GM18505 (cell line): Measurements from ENCODE around the gene IFRD1.

ENCODE experiments used
- ATAC-seq: cut with Tn5 transposase; IDR thresholded peaks from one replicate; pipeline ENCODE4 v1.9.1; 2021; ENCODE audit not compliant: unreplicated experiment
- POLR2A ChIP-seq: IDR thresholded peaks from 4 replicates; pipeline ENCODE4 v1.6.1; 2011; ENCODE audit warnings: borderline replicate concordance; ENCODE audit not compliant: insufficient read depth, insufficient read length; ENCODE audit errors: extremely low read depth

Gene IFRD1

DNA sequence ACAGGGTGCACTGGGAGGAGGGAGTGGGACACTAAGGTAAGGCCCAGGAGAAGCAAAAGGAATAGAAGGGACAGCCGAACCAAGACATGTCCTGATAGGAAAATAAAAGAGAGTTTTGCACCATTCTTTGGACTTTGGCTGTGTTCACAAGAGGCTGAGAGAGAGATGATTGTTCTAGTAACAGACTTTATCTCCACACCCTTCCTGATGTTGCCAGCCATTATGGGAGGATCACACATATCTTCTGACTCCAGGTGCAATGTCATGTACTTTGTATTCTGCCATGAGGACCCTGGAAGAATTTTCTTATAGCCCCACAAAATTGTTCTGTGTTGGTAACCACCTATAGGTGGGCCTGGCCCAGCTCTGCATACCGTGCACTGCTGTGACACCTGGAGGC lies 41.9 kb downstream of the IFRD1 start:
- no peak for TF ChIP-seq POLR2A
- no peak for ATAC-seq

DNA sequence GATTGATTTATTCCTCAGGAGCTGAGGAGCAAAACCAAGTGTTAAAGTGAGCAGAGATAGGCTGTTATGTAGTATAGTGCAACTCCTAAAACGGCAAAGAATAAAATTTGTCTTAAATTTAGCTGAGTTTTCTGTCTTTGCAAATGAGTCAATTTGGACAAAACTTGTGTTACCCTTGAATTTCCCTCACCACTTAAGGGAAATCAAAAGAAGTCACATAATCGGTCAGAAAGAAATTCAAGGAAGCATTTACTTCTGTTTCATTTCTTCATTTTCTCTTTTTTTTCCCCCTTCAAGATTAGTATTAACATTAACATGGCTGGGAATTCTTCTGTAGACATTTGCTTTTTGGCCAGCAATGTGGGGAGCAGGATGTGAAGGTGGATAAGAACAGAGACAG lies 44.4 kb downstream of the IFRD1 start:
- no peak for TF ChIP-seq POLR2A
- no peak for ATAC-seq

DNA sequence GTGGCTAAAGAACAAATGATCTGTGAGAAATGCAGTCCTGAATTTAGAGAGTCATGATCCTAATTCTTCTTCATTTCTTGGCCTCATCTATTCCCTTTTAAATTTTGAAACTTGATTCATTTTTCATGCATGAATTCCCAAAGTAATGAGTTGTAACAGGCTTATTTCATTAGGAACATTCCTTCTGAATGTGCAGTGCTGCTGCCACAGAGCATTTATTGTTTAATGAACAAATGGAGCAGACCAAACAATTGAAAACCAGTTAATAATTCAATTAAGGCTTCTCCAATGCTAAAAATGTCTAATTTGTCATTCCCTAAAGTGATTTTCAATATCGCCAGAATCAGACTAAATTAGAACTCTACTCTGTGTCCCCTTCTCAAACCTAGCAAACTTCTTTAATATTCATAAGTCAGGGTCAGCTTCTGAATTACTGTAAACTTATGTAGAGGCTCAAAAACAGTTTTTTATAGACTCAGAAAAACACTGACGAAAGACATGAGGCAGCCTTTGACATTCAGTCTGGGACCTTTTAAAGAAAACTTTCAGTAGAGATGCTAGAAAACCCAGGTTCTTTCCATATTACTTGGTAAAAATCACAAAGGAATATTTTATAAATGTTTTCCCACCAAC lies 45.0 kb downstream of the IFRD1 start:
- no peak for ATAC-seq
- TF ChIP-seq POLR2A = no peak

DNA sequence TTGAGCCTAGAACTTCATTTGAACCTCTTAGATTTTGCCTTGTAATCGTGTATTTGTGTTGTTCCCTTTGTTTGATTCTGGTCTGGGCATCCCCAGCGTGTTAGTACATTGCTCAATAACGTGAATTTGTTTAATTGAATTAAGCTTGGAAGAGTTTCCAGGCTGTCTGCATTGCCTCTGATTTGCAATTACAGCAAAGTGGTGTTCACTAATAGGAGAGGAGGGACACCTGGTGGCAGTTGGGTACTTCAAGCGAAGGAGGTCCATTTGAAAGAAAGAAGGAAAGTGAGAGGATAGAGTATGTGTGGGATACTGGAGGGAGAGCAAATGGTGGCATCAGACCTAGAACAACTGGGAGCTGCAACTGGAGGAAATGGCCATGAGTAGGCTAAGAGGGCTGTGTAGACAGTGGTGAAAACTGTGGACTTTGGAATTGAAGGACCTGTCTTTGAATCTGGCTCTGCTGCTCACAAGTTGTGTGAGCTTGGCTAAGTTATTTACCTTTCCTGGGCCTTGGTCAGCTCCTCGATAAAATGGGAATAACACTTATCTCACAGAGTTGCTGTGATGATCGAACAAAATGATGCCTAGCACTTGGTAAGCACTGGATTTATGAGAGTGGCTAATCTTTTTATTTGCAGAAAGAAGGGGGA lies 45.7 kb downstream of the IFRD1 start:
- no peak for TF ChIP-seq POLR2A
- ATAC-seq = peak; percentile 69

DNA sequence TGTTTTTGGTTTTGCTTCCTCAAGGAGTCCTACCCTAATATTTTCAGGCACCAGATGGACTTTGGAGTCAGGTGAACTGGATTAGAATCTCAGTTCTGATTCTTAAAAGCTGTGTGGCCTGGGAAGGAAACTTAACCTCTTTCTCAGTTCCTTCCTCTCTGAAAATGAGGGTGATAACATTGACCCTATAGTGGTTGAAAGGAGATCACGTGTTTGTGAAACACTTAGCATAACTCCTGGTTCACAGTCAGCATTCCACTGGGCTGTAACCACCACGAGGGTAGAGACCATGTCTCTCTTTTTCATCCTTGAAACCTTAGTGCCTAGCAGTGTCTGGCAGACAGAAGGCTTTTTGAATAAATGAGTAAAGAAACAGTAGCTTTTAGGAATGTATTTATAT lies 47.2 kb downstream of the IFRD1 start:
- no peak for TF ChIP-seq POLR2A

DNA sequence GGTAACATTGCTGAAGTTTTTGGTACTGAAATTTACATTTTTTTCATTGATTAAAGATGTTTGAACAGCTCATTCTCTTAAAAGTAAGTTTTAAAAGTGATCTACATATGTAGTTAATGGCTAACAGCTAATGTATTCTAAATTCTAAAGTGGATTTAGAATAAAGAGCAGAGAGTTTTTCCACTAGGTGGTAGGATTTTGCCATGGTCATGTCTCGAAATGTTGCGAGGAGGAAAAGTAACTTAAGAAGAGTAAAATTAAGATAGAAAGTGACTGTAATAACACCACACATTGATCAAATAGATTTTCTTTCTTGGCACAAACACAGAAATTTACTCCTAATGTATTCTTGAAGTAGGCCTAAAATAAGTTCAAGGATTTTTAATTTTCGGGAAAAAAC lies 50.4 kb downstream of the IFRD1 start:
- TF ChIP-seq POLR2A = no peak
- no peak for ATAC-seq

More for the DNA sequence above, 47.2 kb downstream of the IFRD1 start:
- ATAC-seq = peak; percentile 75

DNA sequence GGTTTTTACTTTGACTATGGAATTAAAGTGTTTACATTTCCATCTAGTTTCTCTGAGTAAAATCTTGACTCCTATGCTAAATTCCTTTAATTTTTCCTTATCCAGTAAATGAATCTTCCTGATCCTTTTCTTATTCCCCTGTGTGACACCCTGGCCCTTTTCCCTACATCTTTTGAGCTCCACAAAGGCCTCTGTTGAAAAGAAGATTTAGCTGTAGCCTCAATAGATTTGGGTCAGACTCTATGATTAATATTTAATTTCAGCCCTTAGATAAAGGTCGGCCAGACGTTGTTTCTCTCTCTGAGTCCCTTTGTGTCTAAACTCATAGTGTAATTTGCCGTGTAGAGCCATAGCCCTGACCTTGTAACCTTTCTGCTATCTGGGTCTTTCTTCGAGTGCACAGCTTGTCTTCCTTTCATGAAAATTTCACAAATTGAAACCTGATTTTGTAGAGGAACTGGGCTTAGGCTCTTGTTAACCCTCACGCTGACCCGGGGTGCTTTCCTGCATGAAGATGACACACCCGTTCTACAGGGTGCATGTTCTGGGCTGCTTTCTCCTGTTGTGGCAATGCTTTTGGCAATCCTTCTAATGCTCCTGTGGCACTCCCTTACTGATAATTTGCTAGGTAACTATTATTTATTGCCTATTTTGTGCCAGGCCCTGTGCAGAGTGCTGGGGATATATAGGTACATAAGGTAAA lies 51.7 kb downstream of the IFRD1 start:
- no peak for TF ChIP-seq POLR2A

DNA sequence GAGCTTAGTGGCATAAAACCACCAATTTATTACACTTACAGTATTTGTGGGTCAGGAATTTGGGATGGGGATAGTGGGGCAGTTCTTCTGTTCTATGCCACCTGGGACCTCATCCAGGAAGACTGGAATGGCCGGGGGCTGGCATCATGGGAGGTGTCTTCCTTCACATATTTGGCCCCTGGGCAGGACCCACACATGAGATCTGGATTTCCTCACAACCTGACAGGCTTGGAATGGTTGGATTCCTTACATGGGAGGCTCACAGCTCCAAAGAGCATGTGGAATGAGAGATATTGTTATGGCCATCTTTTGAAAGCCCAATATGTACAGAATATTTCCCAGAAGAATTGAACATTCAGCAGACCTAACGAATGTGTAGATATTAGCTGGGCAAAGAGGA lies 52.4 kb downstream of the IFRD1 start:
- no peak for TF ChIP-seq POLR2A
- no peak for ATAC-seq

More for the DNA sequence above, 51.7 kb downstream of the IFRD1 start:
- no peak for ATAC-seq

DNA sequence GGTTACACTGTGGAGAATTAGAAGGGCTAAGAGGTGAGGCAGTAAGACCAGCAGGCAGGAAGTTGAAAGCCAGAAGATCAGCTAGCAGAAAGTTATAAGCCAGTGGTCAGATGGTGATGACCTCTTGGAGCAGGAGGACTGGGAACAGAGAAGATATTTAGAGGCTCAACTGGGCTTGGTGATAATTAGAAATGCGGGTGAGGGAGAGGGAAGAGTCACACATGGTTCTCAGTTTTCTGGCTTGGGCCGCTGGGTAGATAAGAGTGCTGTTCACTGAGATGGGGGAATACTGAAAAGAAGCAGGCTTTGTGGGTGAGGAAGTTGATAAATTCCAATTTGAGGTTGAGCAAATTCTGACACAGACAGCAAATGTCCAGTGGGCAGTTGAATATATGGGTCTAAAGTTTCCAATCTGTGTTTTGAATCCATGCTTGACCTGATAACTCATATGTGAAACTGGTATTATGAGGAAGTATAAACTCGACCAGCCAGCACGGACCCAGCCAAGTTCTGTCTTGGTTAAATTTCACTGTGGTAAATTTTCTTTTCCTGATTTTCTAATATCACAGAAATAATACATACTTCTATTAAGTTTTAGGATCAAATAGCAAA lies 53.2 kb downstream of the IFRD1 start:
- no peak for TF ChIP-seq POLR2A
- ATAC-seq = no peak

DNA sequence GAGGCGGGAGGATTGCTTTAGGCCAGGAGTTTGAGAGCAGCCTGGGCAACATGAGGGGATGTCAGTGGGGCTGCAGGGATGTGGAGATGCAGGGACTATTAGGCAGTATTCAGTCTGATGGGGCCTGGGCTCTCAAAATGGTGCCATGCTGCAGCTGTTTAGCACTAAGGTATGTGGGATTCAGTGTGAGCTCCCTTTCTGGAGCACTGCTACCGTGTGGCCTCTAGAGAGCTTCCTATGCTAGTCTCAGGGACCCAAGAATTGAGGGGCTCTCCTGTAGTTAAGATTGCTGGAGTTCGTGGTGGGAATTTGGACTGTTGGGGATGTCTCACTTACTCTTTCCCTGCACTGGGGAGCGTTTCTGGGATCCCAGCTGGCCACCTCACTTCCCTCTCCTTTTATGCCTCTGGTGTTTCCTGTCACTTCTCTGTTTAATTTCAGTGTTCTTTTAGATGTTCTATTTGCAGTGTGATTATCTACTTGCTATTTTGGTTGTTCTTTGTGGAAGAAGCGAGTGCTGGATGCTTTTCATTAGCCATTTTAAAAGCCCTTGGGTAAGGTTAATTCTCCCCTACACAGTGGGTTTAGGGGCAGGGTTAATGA lies 53.9 kb downstream of the IFRD1 start:
- ATAC-seq = no peak
- no peak for TF ChIP-seq POLR2A

DNA sequence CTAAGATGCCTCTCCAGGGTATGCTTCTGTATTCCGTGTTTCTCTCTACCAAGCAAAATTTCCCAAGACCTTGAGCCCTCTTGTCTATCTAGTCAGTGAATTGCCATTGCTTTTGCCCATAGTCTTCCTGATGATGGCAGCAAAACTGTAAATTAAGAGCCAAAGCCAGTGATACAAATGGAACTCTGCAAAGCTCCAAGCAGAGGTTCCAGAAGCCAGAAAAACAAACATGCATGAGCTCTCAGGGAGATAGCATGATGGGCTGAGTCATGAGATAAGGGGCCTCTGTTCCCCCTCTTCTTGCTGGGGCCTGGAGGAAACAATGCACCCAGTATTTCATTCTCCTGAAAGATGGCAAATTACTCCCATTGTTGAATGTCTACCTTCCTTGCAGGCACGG lies 55.2 kb downstream of the IFRD1 start:
- no peak for ATAC-seq
- TF ChIP-seq POLR2A = no peak

DNA sequence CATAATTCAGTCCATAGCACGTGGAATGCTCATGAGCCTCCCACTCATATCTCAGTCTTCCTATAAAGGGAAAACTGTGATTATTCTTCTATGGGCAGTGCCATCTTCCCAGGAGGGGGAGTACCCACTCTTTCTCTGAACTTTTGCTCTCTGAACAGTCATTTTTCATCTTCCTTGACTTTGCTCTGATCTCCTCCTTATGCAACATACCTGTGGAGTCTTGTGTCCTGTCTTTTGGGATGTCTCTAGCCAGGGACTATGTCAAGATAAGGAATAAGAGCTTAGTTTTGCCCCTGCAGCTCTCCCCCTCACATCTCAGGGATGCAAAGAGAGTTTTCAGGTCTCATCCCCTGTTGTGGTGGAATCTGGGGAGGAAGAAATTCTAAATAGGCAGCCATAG lies 58.1 kb downstream of the IFRD1 start:
- TF ChIP-seq POLR2A = no peak
- ATAC-seq = no peak

DNA sequence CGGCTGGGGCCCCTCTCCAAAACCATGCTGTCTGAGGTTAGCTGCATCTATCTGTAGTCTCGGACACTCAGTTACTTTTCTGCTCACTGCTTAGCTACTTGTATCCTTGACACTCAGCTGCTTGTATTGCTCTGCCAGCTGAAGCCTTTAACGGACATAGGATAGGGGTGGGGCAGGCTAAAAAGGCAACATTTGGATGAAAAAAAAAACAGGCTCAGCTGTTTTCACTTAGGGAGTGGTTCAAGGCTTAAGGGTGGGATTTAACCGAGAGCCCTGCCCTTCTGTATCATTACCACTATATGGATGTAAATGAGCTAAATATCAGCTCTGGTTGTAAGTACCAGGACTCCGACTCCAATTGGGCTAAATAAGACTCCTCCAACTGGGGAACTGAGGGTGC lies 59.1 kb downstream of the IFRD1 start:
- no peak for ATAC-seq
- no peak for TF ChIP-seq POLR2A
